Endometrium (tissue), 2 donors: ENCODE measurements around the gene MPRIP.
"Not testable (repeated sequence)": the region's sequence is repeated elsewhere in the genome, so short reads cannot be mapped to it uniquely, and the experiment has no call there.

Experiments
- FAIRE-seq: peaks from 2 replicates; lab custom pipeline; 2012; peaks lifted over from hg19 to GRCh38; lab: Jason Lieb, UNC
- donor health status: control.
- donor health status: control.

The MPRIP gene

GRCh38 chr17:17042384-17042736 lies at the start of gene MPRIP:
TSS of gene MPRIP (plus strand) at chr17:17042457. CDS start at chr17:17042849, 392 bp downstream.
- no peak for FAIRE-seq

- no peak for FAIRE-seq
These were observed 47.6 kb upstream of the MPRIP start for GRCh38 chr17:16994631-16995030.

- FAIRE-seq: no peak
These were observed 46.3 kb upstream of the MPRIP start for GRCh38 chr17:16995930-16996329.

- not testable (repeated sequence) for FAIRE-seq
These were observed 45.5 kb upstream of the MPRIP start for GRCh38 chr17:16996726-16997125.

GRCh38 chr17:16997514-16998429 lies 44.5 kb upstream of the MPRIP start:
- no peak for FAIRE-seq

GRCh38 chr17:16999931-17000625 lies 42.2 kb upstream of the MPRIP start:
- FAIRE-seq: no peak

GRCh38 chr17:17001076-17001777 lies 41.0 kb upstream of the MPRIP start:
- FAIRE-seq: no peak

GRCh38 chr17:17001874-17002520 lies 40.3 kb upstream of the MPRIP start:
- FAIRE-seq: no peak

GRCh38 chr17:17002731-17003715 lies 39.2 kb upstream of the MPRIP start:
- FAIRE-seq: not testable (repeated sequence)

GRCh38 chr17:17004251-17004996 lies 37.8 kb upstream of the MPRIP start:
- no peak for FAIRE-seq

GRCh38 chr17:17004997-17005614 lies 37.2 kb upstream of the MPRIP start:
- not testable (repeated sequence) for FAIRE-seq

GRCh38 chr17:17007891-17008290 lies 34.4 kb upstream of the MPRIP start:
- FAIRE-seq: not testable (repeated sequence)

GRCh38 chr17:17008621-17009397 lies 33.4 kb upstream of the MPRIP start:
- not testable (repeated sequence) for FAIRE-seq

- FAIRE-seq: not testable (repeated sequence)
These were observed 32.3 kb upstream of the MPRIP start for GRCh38 chr17:17009972-17010371.

- FAIRE-seq: not testable (repeated sequence)
These were observed 31.7 kb upstream of the MPRIP start for GRCh38 chr17:17010545-17011034.

GRCh38 chr17:17011043-17011907 lies 31.0 kb upstream of the MPRIP start:
- FAIRE-seq: not testable (repeated sequence)
